Jurkat, Clone E6-1 (cell line): Measurements from ENCODE around the gene STUB1.
"Not testable (repeated sequence)": the region's sequence is repeated elsewhere in the genome, so short reads cannot be mapped to it uniquely, and the experiment has no call there.

Experiments used
- DNase-seq: peaks from one replicate; pipeline ENCODE4 v3.0.0-alpha.2; 2011; ENCODE audit warnings: low read depth, low spot score
- H3K4me3 ChIP-seq: 2 replicates; pipeline ENCODE4 v1.5.1; 2011; ENCODE audit warnings: mild to moderate bottlenecking, low read length, control low read depth, moderate library complexity

Gene STUB1

DNA sequence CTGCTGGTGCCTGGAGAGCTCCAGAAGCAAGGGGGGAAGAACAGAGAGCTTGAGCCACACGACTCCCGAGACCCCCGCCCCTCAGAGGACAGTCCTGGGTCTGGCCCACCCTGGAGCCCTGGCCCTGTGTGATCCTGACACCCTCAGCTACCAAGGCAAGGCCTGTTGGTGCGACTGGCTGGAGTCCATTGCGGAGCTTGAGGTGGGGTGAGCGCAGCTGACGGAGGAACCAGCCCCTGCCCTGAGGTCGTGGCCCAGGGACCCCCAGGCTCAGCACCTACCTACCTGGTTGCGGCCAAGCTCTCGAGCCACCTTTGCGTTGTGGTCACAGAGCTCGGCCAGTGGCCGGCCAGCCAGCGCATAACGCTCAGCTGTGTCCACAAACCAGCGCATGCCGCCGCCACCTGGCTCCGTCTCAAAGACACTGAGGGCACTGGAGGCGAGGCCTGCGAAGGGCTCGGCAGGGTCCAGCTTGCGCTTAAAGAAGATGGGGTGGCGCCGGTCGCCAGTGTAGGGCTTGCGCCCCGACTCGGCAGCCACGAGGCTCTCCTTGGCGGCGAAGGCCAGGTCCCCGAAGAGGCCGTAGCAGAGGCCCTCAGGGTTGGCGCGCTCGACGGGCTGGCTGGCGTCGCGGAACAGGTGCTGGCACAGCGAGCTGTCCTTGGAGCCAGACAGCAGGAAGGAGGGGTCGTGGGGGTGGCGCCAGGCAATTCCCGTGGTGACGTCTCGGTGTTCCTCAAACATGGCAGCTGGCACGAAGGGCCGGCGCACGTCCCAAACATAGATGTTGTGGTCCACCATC is 6.5 kb downstream of the STUB1 start:
- no peak overlapping the region for H3K4me3 ChIP-seq
- DNase-seq: no peak

DNA sequence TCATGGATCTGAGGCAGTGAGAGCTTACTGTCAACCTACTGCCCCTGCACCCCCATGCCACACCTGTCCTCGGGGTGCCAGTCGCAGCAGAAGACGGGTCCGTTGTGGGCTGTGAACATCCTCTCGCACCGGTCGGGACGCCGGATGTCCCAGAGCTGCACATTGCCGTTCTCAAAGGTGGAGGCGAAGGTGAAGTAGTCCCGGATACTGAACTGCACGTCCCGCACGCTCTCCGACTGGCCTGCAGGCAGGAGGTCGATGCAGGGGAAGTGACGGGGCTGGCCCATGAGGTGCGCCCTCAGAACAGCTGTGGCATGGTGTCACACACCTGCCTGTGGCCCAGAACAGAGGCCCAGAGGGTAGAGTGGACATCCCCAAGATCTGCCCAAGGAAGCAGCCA is 7.3 kb downstream of the STUB1 start:
- no peak for DNase-seq
- no peak overlapping the region for H3K4me3 ChIP-seq

DNA sequence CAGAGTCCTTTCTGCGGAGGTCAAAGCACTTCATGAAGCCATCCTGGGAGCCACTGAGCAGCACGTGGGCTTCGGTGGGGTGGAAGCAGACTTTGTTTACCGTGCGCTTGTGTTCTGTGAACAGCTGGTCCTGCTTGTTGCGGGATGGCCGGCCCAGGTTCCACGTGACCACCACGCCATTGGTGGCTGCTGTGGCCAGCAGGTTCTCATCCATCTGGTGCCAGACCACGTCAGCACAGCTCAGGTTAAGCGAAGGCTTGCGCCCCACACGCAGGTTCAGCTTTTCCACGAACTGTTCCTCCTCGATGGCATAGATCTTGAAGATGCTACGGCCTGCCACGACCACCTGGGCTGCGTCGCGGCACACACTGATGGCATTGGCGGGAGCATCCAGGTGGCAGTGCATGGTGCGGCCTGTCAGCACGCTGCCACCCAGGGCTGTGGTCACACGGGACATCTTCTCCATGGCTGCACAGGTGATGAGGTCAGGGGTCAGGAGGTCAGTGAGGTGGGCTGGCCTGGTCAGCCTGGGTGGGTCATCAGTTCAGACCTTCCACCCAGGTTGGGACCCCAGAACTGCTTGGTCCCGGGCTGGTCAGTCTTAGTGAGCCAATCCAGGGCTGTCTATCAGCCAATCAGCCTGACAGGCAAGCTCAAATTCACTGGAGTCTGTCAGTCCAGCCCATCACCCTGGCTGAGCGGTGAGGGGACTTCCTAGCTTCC is 9.1 kb downstream of the STUB1 start:
- DNase-seq: no peak
- H3K4me3 ChIP-seq: peak overlapping the region; percentile 91

DNA sequence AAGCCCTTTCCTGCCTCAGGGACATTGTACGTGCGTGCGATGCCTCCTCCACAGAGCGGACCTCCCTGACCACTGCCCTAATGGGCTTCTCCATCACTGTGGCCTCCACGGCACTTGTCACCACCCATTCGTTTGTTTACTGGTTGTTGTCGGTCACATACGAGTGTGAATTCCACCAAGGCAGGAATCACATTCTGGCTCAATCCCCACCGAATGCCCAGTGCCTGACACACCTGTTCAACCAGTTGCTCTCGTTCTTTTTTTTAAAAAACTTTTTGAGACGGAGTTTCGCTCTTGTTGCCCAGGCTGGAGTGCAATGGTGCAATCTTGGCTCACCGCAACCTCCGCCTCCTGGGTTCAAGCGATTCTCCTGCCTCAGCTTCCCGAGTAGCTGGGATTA is 11.0 kb downstream of the STUB1 start:
- not testable (repeated sequence) for DNase-seq, H3K4me3 ChIP-seq

DNA sequence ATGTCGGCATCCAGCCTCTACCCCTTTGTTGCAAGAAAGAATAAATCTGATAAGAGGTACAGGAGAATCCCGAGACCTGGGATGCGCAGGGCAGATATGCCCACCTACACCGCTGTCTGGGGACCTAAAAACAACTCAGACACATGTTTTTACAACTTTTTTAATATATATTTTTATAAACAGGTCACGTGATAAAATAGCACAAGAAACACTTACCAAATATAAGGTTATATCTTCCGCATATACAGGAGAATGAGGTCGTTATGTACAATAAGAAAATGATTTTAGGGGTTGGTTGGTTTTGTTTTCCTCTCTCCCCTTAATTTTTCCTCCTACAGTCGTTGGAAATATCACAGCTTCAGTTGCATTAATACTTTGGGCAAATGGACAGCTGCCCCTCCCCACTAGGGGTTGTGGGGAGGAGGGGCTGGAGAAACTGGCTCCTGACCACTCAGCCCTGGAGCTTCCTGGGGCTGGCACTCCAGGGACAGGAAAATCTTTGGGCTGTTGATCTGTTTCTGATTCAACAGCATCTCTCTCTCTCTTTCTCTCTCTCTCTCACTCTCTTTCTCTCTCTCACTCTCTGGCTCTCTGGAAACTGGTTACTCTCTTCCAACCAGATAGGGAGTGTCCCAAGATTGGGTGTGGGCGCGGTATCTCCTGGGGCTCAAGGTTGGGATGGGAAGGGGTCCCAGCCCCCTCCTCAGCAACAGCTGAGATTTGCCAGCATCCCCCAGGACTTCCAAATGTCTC is 12.3 kb downstream of the STUB1 start:
- no peak overlapping the region for H3K4me3 ChIP-seq
- DNase-seq: no peak

DNA sequence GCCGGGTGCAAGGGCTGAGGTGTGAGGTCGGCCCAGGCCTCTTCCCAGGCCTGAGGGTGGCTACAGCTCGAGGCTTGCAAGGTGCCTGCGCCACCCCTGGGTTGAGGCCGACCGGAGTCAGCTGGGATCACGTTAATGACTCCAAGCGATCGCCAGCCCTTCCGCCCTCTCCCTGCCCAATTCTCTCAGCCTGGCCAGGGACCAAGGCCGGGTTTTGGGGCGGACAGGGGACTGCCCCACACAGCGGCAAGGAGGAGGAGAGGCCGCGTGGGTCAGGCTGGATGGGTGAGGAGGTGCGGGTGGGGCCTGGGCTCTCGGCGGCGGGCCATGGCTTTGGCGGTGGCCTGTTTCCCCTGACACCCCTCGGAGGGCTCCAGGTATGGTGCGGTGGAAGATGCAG is 13.2 kb downstream of the STUB1 start:
- DNase-seq: no peak

DNA sequence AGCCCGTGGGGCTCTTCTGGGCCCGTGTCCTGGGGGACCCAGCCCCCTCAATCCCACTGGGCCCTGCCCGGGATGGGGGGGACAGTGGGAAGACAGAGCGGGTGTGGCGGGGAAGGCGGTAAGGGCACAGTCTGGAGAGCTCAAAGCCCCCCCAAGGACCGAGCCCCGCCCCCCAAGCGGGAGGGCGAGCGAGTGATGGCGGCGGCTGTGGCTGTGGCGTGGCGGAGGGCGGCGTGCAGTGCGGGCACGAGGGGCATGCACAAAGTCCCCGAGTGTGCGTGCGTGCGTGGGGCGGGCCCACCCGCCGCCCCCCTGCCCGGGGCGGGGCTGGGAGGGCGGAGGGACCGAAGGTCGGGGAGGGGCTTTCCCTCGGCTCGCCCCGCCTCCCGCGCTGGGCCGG is 13.6 kb downstream of the STUB1 start:
- DNase-seq: no peak

More for the DNA sequence above, 13.2 kb downstream of the STUB1 start:
- no peak overlapping the region for H3K4me3 ChIP-seq

DNA sequence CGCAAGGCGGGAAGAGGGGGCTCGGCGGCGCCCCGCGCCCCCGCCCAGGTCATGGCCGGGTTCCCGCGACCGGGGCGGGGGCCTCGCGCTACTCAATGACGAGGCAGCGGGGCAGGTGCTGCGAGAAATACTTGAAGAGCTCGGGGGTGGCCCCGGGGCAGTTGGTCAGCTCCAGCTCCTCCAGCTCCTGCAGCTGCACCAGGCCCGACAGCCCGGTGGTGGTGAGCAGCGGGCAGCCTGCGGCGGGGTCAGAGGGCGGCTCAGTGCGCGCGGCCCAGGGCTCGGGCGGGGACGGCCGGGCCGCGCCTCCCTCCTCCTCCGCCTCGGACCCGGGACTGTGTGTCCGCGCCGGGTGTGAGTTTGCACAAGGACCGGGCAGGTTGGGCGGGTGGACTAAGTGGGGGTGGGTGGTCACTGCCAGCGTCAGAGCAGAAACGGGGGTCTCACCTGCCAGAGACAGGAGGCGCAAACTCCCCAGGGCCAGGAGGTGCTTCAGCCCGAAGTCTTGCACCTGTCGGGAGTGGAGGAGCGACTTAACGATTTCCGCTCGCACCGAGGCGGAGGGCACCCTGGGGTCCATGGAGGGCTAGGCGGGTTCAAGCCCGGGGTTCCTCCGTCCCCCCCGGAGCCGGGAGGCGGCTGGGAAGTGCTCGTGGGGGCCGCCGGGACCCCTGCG is 14.1 kb downstream of the STUB1 start:
- DNase-seq: no peak
- peak overlapping the region; percentile 63 for H3K4me3 ChIP-seq

More for the DNA sequence above, 13.6 kb downstream of the STUB1 start:
- no peak overlapping the region for H3K4me3 ChIP-seq

DNA sequence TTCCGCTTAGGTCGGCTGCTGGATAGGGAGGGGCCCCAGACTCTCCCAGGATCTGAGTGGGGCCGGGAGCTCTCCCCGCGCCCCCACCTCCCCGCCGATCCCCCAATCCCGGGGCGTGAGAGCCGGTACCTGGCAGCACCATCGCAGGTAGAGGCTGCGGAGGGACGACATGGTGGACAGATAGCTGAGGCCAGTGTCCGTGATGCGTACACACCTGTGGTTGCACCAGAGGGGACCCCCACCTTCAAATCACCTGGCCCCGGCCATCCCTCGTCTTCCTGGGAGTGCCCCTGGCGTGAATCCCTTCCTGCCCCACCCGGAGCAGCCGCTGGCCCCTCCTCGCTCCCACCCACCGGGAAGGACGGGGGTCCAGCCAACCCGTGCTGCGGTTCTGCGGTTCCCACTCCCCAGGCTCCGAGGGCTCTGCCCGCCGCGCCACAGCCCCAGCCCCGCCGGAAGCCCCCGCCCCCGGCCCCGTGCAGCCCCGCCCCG is 14.7 kb downstream of the STUB1 start:
- H3K4me3 ChIP-seq: peak overlapping the region; percentile 63
- DNase-seq: no peak

DNA sequence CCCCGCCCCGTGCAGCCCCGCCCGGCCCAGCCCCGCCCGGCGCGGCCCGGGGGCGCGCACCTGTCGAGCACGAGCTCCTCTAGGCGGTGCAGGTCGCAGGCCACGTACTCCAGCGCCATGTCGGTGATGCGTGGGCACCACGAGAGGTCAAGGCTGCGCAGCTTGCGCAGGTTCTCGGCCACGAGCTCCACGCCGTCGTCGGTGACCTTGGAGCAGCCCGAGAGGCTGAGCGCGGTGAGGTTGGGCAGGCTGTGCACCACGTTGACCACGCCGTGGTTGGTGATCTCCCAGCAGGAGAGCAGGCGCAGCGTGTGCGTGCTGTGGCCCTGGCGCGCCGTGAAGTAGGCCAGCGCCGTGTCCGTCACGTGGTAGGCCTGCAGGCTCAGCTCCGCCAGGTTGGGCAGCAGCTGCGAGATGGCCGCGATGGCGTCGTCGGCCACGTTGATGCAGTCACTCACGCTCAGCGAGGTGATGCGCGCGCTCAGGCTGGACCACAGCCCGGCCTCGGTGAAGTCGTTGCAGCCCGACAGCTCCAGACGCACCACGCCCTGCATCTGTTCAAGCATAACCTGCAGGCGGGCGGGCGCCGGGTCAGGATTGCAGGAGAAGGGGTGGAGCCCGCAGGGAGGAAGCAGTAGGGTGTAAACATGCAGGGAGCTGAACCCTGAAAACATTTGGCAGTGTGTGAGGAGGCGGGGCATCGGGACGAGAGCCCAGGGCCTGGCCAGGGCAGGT is 15.3 kb downstream of the STUB1 start:
- DNase-seq: peak; percentile 28

DNA sequence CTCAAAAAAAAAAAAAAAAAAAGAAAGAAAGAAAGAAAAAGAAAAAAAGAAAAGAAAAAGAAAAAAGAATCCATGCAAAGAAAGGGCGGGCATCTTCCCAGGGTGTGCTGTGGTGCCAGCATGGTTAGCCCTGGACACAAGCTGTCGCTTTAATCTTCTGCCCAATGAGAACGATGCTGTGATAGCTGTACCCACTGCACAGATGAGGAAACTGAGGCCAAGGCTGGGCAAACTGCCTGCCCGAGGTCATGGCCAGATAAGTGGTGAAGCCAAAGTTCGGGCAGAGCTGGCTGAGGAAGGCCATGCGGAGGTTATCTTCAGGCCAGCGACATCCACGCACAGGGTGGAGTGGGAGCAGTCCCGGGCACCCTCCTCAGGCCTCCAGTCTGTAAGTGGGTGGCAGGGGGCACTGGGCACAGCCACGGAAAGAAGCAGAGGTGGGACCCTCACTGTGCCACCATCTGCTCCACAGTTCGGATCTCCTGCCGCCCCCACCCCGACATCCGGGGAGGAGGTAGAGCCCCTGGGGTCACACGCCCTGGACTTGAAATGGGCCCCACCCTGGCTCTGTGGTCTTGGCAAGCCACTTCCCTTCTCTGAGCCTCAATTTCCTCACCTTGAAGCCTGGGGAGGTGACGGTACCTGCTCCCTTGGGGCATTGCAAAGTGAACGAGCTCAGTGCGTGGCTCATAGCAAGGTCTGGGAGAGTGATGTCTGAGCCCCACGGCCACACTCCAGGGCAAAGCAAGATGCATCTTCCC is 18.9 kb downstream of the STUB1 start:
- DNase-seq: no peak
- no peak overlapping the region for H3K4me3 ChIP-seq

More for the DNA sequence above, 15.3 kb downstream of the STUB1 start:
- H3K4me3 ChIP-seq: peak overlapping the region; percentile 63

DNA sequence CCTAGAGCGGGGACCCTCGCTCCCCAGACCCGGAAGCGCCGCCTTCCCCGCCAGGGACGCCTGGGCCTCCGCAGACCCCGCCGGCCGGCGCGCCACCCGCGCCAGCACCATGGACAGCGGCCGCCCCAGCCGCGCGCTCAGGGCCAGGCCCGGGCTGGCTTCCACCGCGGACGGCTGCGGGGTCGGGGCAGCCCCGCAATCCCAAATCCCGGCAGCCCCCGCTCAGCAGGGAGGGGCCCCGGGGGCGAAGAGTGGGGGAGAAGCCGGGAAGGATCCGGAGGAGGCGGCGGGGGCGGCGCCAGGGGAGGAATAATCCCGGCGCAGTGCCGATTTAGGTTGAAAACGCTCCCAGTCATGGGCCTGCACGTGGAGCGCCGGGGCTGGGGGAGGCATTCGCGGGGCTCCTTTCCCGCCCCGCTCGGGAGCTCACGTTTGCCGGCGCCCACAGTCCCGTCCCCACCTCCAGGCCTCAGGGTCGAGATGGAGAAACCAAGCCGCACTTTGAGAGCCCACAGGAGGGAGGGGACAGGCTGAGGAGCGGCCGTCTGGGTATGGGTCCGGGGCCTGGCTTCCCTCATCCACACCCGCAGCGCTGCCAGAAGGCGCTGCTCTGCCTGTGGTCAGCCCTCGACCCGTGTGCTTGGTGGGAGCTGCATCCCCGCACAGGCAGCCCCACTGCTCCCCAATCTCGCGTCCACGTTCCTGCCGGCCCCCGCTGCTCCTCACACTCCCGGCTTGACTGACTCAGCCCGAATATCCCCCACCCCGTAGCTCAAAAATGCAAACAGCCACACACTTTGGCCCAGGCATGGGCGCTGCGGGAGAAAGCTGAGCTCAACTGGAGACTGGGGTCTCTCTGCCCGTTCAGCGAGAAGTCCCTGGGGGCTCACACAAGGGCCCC is 20.7 kb downstream of the STUB1 start:
- no peak overlapping the region for H3K4me3 ChIP-seq
- DNase-seq: no peak

DNA sequence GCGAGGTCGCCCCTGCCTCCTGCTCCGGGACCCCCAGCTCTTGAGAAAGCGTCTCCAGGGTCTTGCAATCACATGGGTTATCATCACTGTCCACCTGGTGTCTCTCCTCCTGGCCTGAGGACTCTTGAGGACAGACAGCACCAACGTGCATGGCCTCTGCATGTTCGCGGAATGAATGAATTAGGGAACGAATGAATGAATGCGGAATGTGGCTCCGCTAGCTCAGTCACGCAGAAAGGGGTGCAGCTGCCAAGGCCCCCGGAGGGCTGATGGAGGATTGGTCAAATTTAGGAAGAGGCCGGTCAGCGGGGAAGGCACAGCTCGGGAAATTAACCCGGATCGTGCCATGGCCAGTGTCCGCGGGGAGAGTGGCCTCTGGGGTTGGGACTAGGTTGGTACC is 22.1 kb downstream of the STUB1 start:
- no peak overlapping the region for H3K4me3 ChIP-seq
- DNase-seq: no peak

DNA sequence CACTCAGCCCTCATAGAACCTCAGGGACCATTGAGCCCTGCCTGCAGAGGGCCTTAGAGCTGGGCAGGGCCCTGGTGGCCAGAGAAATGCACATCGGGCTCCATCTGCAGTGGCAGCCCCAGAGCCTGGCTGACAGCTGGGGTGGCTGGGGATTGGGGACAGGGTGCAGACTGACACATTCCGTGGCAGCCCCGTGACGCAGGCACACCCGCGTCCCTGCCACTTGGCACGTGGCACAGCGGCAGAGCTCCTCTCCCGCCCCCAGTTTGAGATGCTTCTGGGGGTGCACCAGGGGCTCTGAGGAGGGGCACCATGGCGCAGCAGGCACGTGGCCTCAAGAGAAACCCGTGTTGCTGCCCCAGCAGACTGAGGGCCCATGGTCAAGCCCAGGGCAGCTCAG is 23.2 kb downstream of the STUB1 start:
- no peak overlapping the region for H3K4me3 ChIP-seq
- DNase-seq: no peak

DNA sequence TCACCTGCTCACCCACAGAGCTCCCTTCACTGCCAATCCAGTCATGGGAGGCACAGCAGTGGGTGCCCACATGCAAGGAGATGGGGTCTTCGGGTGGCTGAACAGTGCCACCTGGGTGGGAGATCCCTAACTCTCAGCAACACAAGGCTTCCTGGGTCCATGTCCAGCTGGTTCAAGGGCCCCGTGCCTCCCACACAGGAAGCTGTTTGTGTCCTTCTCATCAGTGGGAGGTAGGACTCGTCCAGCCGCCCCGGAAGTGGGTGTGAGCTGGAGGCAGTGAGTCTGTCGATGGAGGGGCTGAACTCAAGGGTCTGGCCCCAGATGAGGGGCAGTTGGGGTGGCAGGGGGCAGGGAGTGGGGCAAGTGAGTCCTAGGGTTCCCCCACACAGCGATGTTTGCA is 23.8 kb downstream of the STUB1 start:
- H3K4me3 ChIP-seq: no peak overlapping the region

DNA sequence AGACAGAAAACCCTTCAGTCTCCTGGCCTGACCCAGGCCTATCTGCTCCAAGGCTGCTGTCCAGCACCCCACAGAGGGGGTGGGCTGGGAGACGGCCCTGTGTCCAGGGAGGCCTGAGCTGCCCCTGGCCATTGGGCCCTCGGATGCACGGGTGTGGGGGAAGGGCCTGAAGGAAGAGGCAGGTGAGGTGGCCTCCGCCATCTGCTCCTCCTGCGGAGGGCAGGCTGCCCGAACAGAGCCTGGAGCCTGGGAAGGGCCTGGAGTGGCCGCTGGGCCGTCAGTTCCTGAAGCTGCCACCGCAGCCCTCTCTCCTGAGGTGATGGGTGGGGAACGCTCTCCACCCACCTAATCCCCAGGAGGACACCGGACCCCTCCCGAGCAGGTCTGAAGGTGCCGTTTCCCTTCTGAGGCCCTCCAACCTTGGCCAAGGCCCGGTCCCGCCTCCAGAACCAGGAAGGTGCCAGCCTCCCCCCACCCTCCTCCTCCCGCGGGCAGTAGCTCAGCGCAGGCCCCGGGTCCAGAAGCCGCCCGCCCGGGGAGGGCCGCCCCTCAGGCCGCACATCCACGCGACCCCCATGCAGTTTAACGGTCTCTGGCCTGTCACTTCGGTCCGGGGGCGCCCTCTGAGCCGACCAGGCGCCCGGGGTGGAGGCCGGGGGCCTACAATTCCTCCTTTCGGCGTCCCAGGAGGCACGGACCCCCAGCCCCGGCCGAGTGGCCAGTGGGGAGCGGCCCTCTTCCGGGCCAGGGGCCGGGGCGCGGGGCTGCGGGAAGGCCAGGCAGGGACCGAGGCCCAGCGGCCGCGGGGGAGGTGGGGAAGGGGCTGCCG is 24.6 kb downstream of the STUB1 start:
- no peak overlapping the region for H3K4me3 ChIP-seq
- no peak for DNase-seq

More for the DNA sequence above, 23.8 kb downstream of the STUB1 start:
- no peak for DNase-seq
